ENCODE results near the gene ACOXL. TPM values are rescaled to one million over a fixed set of nuclear protein-coding genes. Genes with fewer than 3 reads are reported as not detected.

The ACOXL gene
- total RNA-seq, 1 donor, result under 0.01 TPM

DNA sequence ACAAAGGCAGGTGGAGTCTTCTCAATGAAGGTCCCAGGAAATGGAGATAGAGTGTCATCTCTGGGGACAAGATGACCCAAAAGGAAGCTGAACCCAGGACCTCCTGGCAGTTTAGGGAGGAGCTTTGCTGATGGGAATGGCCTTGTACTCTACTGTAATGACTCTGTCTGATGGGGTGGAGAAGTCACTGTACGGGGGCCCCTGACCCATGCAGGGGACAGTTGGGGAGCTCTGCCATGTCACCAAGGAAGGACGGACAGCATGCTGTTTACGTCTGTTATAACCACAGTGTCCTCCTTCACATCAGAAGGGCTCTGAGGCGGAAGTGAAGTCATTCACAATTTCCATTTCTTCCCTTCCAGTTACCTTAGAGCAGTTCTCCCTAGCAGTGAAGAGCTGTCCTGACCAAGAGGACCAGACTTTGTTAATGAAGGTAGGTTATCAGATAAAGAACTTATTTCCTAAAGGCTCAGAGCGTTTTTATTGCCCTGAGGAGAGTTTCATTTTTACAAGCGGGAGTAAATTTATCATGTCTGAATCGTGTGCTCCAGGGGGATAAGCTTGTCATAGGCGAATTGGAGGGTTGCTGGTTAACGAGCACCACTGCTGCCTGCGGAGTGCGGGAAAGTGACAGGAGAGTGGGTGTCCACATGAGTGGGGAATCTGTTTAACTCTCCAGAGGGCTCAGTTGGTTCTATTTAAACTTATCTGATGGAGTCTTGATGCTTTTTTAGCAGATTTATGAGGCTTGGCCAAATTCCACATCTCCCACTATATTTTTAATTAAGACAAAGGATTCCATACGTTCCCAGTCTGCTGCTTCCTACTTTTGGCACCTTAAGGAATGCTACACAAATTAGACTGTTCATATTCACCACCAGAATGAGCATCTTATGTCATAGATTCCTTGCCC, 316.7 kb downstream of the ACOXL start:
- no peak for DNase-seq (ENCODE audit: low read depth in 2 of 3, low spot score in 2 of 3)

DNA sequence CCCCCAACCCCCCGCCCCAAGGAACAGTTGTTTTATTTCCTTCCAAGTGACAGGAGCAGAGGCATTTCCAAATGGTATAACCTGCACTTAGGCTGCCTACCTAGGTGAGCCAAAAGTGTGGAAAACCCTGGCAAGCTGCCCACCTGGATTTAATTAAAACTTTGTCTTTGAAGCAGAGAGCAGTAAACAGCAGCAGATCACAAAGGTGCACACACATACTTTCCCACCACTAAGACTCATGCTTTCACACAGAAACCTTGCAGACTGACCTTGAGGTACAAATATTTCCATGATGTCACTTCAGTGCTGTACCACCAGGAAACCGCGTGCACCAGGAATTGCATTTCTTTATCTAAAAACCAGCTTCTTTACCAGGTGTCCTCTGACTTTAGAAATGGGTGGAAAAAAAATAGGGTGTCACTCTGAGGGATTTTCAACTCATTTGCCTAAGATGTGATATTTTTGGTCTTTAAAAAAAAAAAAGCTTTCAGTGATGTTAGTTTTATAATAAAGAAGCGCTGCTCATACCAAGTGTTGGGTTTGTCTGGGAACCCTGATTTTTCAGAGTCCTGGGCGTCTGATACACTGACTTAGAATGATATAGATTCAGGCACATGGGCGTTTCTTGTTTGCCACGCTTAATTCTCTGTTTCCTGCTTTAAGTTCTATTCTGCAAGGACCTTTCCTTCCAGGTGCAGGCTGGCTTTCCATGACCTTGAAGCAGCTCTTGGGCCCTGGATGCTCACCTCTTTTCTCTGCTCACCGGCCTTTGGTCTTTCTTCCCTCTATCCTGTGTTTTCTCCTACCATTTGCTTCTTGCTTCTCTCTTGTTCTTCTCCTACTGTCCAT, 317.6 kb downstream of the ACOXL start:
- DNase-seq (ENCODE audit: low read depth in 2 of 3, low spot score in 2 of 3), result no peak

DNA sequence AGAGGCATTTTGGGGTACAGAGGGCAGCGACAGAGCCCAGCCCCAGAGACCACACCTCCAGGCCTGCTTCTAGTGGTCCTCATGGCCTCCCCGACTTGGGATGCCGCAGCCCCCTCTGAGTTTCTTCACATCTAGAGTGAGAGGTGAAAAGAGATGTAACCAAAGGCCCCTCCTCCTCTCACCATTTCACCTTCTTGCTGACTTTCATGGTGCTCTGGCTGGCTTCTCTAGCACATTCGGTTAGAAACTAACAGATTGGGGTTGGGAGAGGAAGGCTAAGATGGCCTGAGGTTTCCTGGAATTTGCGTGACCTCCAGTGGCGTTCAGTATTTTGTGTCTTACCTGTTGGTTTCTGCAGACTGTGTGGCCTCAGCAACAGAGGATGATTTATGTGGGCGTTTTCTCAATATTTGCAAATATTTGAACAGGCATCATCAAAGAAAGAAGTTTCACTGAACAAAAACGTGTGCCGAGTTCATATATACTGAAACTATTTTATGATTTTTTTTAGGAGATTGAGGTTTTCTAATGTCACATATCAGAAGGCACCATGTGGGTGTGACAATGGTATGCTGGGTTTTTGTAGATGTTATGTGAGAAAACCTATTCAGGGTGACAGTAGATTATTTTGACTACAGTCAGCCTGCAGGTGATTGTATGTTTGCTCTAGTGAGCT, 318.5 kb downstream of the ACOXL start:
- no peak for DNase-seq (ENCODE audit: low read depth in 2 of 3, low spot score in 2 of 3)

DNA sequence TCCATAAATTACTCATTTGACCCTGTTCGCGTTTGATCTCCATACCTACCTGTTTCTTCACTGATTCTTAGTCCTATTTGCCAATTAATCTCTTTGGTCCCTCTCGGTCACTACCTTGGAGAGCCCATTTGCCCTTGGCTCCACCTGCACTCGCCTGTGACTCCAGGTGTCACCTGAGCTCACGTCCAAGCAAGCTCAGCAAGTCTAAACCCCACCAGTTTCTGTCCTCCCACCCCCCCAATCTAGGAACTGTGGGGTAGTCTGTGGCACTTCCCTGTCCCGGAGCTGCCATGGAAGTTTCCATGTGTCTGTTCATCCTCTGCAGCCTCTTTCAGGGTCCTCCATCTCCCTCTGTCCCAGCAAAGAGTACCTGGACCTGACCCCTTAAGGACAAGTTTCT, 320.2 kb downstream of the ACOXL start:
- no peak for DNase-seq (ENCODE audit: low read depth in 2 of 3, low spot score in 2 of 3)

DNA sequence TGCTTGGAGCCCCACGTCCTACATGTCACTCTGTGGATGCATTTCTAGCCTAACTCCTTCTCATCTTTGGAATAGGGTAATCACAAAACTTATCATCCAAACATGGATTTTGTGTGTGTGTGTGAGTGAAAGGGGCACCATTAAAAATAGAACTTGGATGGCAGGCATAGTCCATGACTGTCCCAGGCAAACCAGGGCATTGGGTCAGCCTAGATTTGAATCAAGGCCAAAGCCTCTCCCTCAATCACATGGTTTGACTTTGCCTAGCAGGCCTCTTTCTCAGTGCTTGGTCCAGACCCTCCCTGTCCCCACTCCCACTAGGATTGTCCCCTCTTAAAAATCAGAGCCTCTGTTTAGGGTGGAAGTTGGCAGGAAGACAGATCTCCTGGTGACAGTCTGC, 320.9 kb downstream of the ACOXL start:
- DNase-seq (ENCODE audit: low read depth in 2 of 3, low spot score in 2 of 3), result no peak

DNA sequence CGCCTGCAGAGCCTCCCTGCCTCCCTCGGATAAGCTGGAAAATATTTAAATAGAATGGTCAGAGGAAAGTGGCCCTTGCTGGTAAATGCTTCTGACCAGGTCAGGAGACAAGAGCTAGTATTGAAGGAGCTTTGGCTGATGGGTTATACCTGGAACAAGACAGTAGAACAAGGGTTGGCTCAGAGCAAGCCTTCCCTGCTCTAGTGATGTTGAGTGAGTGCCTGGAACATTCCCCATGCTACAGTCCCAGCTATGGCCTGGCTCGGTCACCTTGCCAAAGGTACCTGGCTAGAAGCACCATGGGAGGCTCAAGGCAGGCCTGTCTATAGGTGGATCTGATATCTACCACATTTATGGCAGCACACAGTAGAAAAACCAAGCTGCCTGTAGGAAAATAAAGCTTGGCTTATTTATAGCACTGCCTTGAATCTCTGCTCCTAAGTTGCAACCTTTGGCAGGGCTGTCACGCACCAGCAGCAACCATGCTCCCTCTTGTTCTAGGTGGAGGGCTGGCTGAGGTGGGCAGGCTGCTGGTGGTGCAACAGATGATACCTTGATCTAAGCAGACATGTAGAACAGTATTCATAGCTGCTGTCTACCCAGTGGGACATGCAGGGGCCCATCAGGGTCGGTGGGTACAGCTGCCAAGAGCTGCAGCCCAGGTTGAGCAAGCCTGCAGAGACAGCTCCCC, 321.6 kb downstream of the ACOXL start:
- no peak for DNase-seq (ENCODE audit: low read depth in 2 of 3, low spot score in 2 of 3)

DNA sequence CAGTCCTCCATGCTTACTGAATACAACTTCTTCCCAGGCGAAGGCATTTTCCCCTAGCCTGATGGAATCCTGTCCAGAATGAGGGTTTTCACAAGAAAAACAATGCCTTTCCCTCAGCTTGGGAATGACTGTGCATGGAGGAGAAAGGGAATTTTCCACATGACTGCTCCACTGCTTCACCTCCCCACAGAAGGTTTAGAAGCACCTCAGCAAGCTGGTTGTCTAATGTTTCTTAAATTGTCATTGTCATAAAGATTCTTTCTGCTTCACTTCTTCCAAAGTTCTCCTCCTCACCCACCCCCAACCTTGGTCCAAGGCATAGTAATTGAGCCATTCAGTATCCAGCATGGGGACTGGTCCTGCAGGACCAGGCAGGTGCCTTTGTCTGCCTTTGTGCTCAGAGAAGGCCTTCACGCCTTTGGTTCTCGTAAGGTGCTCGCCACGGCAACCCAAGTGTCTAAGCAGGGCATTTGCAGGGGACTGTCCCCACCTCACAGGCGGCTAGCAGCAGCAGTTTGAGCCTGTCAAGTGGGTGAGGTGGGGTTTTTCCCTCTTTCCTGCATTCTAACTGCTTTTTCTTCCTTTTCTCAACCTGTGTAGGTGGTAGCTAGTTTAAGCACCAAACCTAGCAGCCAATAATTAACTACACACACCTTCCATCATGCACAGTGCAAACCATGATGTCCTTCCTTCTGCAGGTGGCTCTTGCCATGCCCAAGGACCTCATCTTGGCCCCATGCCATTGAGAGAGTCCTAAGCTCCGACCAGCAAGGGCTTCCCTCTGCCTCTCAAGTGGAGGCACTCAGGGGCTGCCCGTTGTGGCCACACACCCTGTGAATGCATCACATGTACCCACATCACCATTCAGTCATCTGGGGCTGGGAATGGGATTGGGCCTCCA, 322.7 kb downstream of the ACOXL start:
- no peak for DNase-seq (ENCODE audit: low read depth in 2 of 3, low spot score in 2 of 3)

DNA sequence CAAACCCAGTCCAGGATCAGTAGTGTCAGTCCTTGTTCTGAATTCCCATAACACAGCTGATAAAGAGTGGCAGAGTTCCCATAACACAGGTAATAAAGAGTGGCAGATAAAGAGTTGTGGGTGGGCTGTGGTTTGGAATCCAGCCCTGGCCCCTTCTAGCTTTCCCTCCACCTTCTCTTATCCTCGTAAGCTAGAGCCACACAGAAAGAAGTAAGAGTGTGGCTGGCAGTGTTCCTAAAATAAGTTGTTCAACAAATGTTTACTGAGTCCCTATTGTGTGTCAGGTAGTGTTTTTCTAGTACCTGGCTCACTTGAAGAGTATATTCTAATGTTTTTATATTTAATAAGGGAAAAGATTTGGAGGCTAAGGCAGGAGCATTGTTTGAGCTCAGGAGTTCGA, 323.4 kb downstream of the ACOXL start:
- no peak for DNase-seq (ENCODE audit: low read depth in 2 of 3, low spot score in 2 of 3)

DNA sequence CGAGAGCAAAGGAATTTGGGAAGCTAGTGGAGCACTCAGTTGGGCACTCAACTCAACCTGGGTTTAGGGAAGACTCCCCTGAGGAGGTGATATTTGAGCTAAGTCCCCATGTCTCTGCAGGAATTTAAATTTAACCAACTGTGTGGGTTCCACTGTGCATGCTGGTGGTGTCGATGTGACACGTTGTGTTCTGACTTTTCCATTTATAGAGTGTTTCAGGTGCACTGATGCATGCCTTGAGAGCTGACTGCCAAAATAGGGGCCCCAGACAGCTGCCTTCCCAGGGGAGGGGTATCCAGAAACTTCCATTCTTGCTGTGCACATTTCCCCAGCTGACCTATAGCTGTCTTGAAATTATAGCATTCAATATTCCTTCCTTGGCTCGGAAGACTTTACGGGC, 324.7 kb downstream of the ACOXL start:
- no peak for DNase-seq (ENCODE audit: low read depth in 2 of 3, low spot score in 2 of 3)

DNA sequence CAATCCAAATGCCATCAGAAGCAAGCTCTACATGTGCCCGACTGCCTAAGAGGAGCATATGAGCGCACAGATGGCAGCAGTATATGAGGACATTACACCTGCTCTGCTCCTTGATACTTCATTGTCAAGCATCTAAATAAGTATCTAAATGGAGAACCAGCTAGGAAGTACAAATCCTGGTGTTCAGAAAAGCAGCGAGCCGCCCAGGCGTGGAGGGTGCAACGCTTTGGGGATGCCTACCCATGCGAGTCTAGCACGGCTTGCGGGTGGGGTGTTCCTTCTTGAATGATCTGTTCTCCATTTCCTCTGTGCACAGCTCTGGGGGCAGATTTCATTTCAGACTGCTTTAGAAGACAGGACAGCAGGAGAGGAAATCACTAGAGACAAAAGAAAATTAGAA, 325.3 kb downstream of the ACOXL start:
- no peak for DNase-seq (ENCODE audit: low read depth in 2 of 3, low spot score in 2 of 3)

DNA sequence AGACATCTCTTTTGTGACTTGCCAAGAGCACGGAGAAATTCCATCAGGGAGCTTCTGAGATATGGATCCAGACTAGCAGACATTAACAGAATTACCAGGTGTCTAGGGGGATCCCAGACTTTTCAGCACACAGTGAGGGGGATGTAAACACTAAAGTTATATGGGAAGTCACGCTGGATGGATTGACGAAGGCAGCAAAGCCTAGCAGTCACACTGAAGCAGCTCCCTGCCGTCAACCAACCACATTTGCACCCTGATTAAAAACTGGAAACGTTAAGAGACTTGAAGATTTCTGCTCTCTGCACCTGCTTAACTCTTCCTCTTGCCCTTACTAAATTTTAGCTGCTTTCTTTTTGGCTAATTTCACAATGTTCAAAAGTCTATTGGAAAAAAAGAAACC, 325.9 kb downstream of the ACOXL start:
- no peak for DNase-seq (ENCODE audit: low read depth in 2 of 3, low spot score in 2 of 3)

DNA sequence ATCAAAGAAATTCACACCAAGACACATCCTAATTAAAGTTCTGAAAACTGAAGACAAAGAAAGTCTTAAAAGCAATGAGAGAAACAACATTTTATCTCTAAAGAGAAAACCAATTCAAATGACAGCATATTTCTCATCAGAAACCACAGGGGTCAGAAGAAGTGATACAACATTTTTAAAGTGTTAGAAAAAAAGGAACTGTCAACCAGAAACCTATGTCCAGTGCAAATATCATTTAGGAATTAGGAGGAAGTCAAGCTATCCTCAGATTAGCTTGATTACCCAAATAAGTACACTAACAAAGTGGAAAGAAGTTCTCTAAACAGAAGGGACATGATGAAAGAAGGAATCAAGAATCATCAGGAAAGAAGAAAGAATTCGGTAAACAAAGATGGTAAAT, 328.8 kb downstream of the ACOXL start:
- DNase-seq (ENCODE audit: low read depth in 2 of 3, low spot score in 2 of 3), result no peak

DNA sequence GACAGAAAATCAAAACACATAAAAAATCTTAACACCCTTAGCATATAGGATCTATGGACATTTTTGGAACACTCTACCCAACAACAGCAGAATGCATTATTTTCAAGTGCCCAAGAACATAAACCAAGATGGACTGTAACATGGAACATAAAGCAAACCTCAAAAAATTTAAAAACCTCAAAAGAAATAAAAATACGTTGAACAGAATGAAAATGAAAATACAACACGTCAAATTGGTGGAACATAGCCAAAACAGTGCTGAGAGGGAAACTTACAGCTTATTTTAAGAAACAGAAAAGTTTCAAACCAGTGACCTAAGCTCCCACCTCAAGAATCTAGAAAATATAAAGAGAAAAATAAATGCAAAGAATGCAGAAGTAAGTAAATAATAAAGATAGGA, 330.0 kb downstream of the ACOXL start:
- no peak for DNase-seq (ENCODE audit: low read depth in 2 of 3, low spot score in 2 of 3)

DNA sequence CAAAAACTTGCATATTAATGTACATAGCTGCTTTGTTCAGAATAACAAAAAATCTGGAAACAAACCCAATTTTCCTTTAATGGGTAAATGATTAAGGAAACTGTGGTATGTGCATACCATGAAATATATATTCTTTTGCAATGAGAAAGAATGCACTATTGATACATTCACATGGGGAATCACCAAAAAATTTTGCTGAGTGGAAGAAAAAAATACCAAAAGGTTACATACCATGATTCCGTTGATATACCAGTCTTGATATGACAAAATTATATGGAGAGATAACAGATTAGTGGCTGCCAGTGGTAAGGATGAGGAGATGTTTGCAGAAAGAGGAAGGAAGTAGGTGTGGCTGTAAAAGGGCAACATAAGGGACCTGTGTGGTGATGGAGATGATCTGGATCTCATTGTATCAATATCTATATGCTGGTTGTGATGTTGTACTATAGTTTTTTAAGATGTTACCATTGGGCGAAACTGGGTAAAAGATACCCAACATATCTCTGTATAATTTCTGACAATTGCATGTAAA, 333.8 kb downstream of the ACOXL start:
- no peak for DNase-seq (ENCODE audit: low read depth in 2 of 3, low spot score in 2 of 3)

DNA sequence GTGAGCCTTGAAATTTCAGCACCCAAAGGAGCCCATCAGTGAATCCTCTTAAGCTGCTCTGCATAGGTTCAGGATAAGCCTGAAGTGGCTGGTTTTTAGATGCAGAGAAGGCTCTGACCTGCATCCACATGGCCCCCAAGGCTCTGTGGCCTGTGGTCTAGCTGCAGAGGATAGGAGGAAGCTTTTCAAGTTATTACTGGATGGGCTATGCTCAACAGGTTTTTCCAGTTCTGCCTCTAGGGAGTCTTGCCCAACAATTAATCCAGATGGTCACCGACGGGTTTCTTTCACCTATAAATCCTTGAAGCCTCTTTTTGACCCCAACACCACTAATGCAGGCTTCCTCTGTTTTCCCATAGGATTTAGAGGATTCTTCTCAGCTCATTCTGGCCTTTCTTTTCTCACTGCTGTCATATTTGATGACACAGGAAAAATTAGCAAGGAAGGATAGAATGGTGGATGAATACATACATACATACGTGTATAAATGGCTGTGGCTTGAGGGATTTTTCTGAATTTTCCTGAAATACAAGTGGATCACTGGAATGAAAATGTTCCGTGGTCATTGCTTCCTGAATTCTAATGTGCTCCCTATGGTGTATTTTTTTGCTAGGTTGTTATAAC, 336.2 kb downstream of the ACOXL start:
- DNase-seq (ENCODE audit: low read depth in 2 of 3, low spot score in 2 of 3), result no peak

DNA sequence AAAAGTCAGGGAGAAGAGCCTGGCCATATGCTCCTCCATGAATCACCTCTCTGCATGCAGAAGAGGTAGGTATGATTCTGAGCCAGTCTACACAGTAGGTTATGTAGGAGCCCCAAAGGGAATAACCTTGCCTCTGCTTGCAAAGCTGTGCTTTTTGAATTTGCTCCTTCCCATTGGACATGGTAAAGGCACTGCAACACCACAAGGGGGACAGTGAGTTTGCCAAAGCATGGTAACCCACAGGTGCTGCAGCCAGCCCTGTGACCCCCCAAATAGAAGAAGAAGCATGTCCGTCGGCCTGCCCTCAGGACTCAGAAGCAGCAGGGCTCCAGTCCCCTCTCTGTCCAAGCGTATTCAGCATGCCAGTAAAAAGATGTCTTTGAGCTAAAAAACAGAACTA, 337.3 kb downstream of the ACOXL start:
- no peak for DNase-seq (ENCODE audit: low read depth in 2 of 3, low spot score in 2 of 3)

DNA sequence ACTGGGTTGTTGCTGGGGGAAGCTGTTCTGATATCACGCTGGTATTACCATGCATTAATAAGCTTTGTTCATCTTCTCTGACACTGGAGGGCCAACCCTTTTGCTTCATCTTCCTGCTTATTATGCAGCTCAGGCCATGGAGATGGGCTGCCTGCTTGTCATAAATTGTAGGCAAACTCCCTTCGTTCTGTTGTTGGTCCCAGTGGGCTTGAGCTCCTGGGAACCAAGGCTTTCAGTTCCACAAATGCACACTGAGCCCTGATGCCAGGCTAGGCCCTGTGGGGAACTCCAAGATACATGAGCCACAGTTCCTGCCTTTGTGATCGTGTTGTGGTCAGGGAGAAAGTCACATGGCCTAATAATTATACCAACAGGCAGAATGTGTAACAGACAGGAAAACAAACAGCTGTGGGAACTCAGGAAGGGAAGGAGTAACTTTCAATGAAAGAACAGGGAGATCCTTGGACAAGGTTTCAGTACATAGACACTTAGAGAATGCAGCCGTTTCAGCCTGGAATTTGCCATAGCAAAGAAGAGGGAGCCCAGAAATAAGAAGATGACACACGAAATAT, 339.3 kb downstream of the ACOXL start:
- no peak for DNase-seq (ENCODE audit: low read depth in 2 of 3, low spot score in 2 of 3)

DNA sequence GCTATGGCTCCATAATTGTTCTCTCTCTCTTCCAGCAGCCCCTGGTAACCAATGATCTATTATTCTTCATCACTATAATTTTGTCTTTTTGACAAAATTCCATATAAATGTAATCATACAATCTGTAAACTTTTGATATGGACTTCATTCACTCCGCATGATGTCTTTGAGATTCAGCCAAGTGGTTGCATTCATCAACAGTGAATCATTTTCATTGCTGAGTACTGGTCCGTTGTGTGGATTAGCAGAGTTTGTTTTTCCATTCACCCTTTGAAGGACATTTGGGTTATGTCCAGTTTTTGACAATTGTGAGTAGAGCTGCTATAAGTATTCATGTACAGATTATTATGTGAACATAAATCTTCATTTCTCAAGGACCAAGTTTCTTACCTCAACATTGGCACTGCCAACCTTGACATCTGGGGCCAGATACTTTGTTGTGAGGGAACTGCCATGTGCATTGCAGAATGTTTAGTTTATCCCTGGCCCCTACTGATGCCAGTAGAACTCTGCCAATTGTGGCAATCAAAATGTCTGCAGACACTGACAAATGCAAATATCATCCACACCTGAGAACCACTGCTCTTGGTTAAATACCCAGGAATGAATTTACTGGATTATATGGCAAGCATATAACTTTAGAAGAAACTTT, 340.0 kb downstream of the ACOXL start:
- no peak for DNase-seq (ENCODE audit: low read depth in 2 of 3, low spot score in 2 of 3)
